NCI-H510A treated with DMSO at 0.1 percent for 48 hours (cell line): ENCODE results near the gene GRK4.
"Not testable (repeated sequence)": the region's sequence is repeated elsewhere in the genome, so short reads cannot be mapped to it uniquely, and the experiment has no call there.

Source experiments
- DNase-seq: peaks from one replicate; lab custom pipeline; 2025; lab: John Stamatoyannopoulos, UW

The GRK4 gene

DNA sequence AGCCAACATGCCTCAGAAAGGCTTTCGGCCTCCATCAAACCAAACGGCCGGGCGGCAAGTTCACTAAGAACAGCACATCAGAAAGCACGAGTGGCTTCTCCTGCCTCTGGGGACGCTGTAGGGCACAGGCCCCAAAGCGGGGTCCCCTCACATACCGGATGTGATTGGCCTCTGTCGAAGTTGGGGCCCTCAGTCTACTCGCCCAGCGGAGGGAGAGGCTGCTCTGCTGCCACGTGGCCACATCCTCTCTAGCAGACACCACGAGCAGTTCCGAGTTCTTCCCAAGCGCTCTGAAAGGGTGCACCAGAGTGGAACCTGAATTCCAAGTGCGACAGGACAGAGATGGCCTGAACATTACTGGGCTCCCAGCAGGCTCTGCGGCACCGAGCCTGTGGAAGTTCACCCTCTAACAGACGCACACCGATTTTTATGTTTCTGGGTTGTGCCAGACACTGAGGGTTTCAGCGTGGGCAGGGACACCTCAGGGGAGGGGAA is 21.3 kb upstream of the GRK4 start:
- DNase-seq, result no peak

DNA sequence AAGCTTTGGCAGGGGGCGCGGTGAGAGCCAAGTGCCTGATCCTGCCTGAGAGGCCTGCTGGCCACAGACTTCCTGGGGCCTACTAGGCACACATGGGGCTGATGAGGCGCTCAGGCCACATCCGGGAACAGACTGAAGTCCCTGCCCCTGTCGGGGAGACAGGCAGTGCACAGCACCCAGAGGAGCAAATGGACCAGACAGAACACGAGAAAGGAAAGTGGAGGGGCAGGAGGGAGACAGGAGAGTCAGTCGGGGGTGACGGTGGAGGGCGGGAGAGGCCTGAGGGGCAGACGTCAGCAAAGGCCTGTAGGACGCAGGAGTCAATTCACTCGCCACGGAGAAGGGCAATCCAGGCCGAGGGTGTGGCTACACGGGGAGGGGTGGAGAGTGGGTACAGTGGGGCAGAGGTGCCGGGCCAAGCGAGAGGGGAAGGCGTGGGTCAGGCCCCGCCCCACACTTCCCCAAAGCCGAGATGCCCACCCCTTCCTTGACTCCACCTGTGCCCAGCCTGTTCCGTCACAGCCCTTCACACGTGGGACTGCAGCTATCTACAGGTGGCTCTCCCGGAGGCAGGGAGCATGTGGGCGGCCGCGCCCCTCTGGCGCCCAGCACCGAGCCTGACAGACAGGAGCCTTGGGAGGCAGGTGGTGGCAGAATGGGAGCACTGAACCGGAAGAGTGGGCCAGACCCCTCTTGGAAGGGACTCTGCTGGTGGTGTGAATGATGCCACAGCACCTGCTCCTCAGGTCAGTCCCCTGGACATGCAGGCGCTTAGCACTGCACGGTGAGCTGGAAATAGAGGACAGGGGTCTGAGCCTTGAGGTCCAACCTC is 20.6 kb upstream of the GRK4 start:
- no peak for DNase-seq

DNA sequence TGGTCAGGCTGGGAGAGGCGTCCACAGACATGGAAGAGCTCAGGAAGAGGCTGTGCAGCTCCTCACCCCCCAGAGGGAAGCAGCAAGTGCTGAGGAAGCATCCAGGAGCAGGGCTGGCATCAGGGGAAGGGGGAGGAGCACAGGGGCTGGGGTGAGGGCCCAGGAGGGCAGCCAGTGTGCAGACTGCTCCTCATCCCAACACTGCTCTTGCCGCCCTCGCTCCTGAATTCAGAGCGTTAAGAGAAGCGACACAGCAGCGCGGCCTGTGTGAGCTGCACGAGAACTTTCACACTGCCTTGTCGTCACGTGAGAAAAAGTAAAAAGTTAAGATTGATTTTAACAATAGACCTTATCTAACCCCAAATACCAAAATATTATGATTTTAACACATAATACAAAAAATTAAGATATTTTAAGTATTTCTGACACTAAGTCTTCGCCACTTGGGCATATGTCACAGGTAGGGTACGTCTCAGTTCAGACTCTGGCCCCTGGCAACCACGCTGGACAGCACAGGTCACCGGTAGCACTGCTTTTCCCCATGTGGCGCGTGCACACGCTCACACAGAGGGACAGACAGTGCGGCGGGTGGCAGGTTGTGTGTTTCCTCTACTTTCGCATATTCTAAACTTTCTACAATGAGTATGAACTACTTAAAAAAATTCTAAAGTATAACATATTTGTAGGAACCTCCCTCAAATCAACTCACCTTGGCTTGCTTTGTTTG is 19.8 kb upstream of the GRK4 start:
- no peak for DNase-seq

DNA sequence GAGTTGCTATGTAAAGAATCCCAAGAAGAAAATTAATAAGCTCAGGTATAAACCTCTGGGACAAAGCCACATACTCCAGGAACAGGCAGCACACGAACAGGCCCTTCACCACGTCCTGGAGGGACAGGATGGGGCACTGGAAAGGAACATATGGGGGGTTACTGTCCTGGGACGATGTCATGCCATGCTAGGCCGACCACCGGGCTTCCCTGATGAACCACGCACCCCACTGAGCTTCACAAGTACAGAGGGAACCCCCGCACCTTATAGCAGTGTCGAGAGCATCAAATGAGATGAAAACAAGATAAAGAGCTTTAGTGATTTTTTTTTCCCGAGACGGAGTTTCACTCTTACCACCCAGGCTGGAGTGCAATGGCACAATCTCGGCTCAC is 19.3 kb upstream of the GRK4 start:
- DNase-seq, result no peak

DNA sequence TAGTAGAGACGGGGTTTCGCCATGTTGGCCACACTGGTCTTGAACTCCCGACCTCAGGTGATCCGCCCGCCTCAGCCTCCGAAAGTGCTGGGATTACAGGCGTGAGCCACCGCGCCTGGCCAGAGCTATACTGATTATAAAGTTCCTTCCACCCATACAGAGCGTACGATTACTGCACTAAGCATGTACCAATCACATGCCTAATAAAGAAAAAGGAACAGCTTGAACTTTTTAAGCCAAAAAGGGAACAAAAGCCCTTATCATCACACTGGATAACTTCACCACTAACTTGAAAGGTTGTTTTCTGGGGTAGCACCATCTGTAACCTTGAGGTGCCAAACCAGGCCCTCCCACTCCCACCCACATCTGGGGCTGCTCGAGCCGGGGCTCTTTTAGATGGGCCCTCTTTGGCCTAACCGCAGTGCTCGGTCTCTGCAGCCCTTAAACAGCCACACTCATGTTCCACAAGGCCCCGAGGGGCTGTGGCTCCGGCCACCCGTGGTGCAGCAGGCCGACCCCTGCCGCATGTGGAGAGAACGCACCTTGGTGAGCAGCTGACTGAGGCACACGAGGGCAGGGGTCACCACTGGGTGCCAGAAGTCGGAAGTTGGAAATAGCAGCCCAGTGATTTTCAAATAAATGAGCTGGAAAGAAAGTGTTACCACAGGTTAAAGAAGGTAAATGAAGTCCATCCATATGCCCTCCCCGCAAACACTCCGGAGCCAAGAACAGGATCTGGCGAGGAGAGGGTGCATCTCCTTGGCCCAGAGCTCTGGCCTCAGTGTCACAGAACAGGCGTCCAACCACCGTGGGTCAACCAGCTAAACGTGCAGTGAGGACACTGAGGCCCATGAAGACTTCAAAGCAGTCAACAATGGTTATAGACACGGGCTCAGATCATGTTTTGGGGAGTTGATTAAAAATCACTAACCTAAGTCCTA is 18.5 kb upstream of the GRK4 start:
- no peak for DNase-seq

DNA sequence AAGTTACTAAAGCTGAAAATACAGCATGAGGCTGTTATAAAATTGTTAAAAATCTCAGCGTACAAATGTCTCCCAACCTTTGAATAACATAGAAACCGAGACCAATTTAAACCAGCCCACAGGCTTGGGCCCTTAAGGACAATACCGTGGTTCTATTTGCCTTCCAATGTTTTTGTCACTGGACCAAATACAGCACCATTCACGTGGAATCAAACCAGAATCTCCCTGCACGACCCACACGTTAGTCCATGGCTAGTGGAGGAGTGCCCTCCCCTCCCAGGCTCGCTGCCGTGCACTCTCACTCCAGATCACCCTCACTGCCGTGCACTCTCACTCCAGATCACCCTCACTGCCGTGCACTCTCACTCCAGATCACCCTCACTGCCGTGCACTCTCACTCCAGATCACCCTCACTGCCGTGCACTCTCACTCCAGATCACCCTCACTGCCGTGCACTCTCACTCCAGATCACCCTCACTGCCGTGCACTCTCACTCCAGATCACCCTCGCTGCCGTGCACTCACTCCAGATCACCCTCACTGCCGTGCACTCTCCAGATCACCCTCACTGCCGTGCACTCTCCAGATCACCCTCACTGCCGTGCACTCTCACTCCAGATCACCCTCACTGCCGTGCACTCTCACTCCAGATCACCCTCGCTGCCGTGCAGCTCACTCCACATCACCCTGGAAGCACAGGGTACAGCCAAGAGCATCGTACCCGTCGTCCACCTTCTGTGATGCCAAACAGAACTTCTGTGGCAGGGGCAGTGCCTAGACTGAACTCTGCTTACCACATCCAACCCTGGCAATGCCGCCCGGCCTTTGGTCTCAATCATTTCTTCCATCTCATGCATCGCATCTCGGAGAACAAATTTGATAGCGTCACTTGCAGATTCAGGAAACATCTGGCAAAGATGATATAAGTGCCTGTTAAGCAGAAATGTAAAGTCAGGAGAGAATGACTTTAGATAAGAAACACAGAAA is 17.5 kb upstream of the GRK4 start:
- DNase-seq, result not testable (repeated sequence)

DNA sequence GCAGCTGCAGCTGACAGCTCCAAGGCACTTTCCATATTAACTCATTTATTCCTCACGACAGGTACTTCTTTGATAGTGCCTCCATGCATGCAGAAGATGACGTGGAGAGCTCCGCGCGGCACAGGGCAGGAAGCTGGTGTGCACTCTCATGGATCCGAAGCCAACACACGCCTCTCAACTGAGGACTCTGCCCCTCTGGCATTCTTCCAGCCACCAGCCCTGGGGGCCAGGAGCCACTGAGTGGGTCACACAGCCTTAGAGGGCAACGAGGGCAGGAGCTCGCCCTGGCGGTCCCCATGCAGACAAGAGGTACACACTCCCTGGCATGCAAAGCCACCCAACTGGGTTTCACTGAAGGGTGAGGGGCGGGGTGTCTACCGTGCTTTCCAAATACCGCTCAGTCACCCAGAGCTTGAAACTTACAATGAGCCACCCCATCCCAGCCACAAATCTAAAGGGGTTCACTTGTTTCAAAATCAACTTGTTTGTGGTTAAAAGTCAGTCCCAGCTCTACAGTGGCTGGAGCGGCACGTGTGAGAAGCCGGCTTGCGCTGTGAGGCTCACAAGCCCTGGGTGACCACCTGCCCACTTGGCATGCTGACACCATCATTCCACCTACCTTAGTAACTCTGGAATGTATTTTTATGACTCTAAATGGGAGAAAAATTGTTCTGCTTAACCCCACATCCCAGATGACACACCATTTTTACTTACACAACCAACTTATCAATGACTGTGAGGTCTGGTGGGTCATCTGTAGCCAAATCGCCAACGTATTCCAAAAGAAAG is 16.4 kb upstream of the GRK4 start:
- DNase-seq, result no peak

DNA sequence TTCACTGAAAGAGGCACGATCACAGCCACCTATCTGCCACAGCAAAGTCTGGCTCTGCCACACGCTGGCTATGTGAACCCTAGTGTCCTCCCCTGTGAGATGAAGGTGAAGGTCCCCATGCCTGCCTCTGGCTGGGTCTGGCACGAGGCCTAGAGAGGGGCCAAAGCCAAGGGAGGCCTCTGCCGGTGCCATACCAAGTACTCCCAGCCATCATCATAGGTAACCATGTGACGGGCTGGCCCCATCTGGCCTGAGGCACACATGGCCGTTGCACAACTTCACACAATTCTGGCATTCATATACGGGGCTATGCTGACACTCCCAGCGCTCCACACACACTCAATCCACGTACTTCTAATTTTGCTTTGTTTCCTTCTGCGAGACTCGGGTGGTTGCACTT is 15.4 kb upstream of the GRK4 start:
- DNase-seq, result no peak

DNA sequence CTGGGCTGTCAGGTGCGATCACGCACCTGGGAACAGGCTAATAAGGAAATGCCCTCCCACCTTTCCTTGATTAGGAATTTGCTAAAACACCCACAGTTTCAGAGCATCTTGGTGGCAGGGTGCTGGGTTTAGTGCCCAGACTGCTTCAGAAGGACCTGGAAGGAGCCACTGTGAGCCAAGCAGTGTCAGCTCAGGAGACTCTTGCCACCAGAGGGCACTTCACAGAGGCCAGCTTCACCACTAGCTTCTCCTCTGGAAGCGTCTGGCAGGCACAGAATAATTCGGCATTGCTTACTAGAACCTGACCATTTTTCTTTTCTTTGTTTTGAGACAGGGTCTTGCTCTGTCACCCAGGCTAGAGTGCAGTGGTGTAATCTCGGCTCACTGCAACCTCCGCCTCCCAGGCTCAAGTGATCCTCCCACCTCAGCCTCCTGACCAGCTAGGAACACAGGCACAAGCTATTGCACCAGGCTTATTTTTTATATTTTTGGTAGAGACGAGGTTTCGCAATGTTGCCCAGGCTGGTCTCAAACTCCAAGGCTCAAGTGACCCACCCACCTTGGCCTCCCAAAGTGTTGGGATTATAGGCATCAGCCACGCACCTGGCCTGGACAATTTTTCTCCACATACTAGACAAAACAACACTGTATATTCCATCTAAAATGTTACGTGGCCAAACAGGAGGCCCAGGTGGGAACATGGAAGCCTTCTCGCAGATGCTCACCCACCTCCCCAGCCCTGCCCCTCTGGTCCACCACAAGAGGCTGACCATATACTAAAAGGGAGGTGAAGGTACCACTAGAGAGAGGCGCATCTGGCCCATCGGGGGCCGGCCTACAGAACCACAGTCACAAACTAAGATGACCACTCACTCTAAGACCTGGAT is 14.2 kb upstream of the GRK4 start:
- no peak for DNase-seq

DNA sequence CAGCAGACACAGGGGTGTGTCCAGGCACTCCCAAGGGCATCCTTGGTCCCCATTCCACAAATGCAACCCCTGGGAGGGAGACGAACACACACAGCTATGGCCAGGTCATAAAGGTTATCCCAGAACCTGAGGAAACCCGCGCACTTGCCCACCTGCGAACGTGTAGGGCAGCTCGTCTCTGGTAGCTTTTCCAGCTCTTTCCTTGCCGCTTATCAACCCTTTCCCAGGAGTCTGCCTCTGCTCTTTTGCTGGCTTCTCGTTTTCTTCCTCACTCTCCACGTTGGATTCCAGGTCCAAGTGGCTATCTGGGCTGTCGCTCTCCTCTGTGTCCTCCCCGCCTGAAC is 13.6 kb upstream of the GRK4 start:
- DNase-seq, result no peak

DNA sequence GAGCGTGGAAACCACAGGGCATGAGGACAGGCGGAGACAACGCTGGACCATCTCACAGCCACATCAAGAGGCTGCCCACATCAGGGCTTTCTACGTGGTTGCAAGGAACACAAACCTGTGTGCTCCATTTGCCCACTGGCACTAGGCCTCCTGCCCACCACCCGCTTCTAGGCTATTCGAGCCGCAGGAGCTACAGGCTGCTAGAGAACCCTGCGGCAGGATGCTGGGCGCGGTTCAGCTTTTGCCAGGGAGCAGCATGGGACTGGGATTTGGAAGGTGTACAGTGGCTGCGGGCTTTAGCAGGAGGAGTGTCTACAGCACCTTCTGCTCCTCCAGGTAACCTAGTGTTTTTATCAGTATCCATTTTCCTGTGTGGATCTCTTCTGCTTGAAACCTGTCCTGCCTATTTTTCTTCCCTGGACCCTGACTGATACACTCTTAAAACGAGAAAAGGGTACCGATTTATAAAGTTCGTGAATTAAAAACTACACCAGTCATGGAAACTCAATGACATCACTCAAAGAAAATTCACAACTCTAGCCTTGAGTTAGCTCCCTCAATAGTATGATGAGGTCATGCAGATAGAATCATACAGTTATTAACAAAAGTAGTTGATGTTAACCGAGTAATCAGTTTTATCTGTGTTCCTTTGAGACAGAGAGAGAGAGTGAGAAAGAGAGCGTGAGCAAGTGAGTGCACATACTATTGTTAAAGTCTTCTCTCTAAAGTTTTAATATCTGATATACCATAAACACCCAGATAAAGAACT is 13.0 kb upstream of the GRK4 start:
- no peak for DNase-seq

DNA sequence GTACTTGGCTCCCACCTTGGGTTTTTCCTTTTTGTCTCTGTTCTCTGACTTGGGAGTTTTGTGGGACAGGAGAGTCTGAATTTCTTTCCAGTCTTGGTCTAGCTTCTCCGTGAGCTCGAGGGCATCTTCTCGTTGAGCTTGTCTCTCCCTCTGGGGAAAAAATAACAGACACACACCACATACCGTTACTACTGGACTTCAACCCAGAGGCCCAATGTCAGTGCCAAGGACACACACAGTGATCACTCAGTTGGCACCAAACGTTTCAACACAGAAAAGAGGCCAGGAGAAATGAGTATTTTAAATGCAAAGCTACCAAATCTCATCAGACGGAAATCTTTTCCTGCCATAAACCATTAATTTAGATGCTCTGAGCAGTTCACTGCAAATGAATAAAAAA is 9.9 kb upstream of the GRK4 start:
- no peak for DNase-seq

DNA sequence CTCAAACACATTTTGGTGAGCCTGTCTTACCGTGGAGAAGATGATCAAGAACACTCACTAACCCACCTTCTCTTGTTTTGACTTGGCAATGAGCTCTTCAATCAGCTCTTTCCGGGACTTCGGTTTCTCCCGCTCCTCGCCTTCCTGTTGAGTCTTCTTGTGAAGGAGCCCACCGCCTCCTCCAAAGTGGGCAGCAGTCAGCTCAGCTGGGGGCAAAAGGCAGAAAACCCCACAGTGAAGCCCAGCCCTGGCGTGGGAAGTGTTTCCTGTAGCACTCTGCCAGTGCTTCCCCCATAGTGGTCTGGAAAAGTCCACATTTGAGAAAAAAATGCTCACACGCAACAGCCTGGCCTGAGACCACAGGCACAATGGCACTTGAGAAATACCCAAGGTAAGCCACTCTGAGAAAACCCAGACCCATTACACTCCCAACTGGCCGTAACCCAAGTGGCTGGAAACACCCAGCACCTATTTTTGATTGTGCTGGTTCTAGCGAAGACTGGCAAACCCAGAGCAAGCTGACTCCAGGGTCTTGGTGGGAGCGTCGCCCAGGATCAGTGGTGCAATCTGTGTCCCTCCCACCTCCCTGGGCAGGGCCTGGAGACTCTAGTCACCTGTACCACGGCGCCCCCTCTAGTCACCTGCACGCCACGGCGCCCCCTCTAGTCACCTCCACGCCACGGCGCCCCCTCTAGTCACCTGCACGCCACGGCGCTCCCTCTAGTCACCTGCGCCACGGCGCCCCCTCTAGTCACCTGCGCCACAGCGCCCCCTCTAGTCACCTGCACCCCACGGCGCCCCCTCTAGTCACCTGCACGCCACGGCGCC is 8.8 kb upstream of the GRK4 start:
- DNase-seq, result no peak

DNA sequence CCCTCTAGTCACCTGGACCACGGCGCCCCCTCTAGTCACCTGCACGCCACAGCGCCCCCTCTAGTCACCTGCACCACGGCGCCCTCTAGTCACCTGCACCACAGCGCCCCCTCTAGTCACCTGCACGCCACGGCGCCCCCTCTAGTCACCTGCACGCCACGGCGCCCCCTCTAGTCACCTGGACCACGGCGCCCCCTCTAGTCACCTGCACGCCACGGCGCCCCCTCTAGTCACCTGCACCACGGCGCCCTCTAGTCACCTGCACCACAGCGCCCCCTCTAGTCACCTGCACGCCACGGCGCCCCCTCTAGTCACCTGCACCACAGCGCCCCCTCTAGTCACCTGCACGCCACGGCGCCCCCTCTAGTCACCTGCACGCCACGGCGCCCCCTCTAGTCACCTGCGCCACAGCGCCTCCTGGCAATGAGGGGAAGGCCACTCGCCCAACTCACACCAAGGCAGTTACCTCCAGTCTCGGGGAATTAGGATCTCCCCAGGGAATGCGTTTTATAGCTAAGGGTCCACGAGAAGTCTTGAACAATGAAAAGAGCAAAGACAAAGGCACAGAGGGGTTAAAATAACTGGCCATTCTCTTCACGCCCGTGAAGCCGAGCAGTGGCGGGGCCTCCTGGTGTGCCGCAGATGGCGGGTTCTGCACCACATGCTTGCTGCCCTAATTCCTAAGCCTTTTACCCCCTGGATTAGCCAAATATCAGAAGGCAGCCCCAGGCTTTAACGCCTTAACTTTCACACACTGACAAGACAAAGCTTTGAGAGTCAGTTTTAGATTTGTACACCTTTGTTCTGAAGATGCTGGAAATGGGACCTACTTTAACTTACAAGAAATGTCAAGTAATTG is 8.0 kb upstream of the GRK4 start:
- not testable (repeated sequence) for DNase-seq

DNA sequence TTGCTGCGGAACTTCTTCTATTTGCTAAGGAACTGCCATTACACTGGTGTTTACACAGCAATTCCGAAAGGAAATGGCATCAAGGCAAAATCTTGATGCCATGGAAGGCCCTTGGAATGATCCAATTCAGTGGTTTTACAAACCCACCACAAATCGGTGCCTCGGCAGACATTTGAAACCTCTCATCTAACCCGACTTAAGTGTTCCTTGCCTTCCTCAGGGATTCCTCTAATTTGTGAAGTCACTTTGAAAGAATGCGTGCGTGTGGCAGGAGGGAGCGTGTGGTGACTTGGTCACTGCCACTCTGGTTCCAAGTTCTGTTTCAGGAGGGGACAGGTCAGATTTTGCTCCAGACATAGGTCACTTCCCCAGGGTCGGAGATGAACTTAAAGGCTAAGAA is 4.9 kb upstream of the GRK4 start:
- DNase-seq, result no peak

DNA sequence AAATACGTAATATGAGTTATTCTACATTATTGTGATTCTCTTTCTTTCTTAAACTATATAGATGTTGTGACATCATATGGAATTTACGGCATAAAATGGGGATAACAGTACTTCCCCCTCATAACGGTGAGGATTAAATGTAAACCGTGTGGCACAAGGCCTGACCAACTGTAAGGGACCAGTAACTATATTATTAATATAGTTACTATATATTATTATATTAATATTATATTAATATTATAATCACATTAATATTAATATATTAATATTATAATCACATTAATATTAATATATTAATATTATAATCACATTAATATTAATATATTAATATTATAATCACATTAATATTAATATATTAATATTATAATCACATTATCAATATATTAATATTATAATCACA is 2.9 kb upstream of the GRK4 start:
- DNase-seq, result not testable (repeated sequence)

DNA sequence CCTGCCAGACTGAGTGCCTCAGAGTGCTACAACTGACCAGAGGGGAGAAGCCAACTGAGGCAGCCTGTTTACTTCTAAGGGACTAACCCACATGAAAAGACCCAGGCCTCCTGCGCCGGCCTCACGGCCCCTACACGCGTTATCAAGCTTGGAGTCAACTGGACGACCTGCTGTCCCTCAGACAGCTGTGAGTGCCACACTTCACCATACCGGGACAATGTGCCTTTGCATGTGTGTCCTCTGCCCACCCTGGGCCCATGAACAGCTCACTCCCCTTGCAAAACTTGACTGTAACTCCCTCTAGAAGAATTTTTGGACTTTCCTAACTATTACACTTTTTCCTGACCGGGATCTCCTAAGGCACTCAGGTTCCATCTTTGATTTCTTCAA is 2.0 kb upstream of the GRK4 start:
- no peak for DNase-seq
